SK-N-SH treated with all-trans-retinoic acid at 6 μM for 48 hours (cell line): ENCODE results near the gene ZFP64.

Experiments
- ARNTL ChIP-seq: fragments of 450-650 bp; formaldehyde crosslinking; IDR thresholded peaks from 2 replicates; pipeline ENCODE4 v1.5.0; 2020; ENCODE audit warnings: low read depth, mild to moderate bottlenecking, moderate library complexity, borderline replicate concordance
- BACH2 ChIP-seq: fragments of 250-450 bp; sonication (Bioruptor Pico); IDR thresholded peaks from 2 replicates; pipeline ENCODE4 v1.9.0; 2021; ENCODE audit warnings: mild to moderate bottlenecking, borderline replicate concordance
- CSDC2 ChIP-seq: fragments of 250-450 bp; sonication (Bioruptor Pico); IDR thresholded peaks from 2 replicates; pipeline ENCODE4 v1.5.0; 2020; ENCODE audit warnings: mild to moderate bottlenecking, moderate library complexity
- GLIS3 ChIP-seq: fragments of 250-450 bp; sonication (Bioruptor Pico); IDR thresholded peaks from 2 replicates; pipeline ENCODE4 v1.5.0; 2020; ENCODE audit warnings: mild to moderate bottlenecking, moderate library complexity
- PATZ1 ChIP-seq: fragments of 250-450 bp; sonication (Bioruptor Pico); IDR thresholded peaks from 2 replicates; pipeline ENCODE4 v1.8.0; 2020; ENCODE audit warnings: mild to moderate bottlenecking, moderate library complexity, borderline replicate concordance
- PPARA ChIP-seq: fragments of 250-450 bp; sonication (Bioruptor Pico); IDR thresholded peaks from 2 replicates; pipeline ENCODE4 v1.5.0; 2020; ENCODE audit warnings: mild to moderate bottlenecking, borderline replicate concordance
- RARB ChIP-seq: fragments of 250-450 bp; sonication (Bioruptor Pico); IDR thresholded peaks from 2 replicates; pipeline ENCODE4 v1.8.0; 2021; ENCODE audit warnings: mild to moderate bottlenecking, moderate library complexity
- TOX ChIP-seq: fragments of 250-450 bp; sonication (Bioruptor Pico); IDR thresholded peaks from 2 replicates; pipeline ENCODE4 v1.8.0; 2021; ENCODE audit warnings: mild to moderate bottlenecking, moderate library complexity, borderline replicate concordance
- TSHZ2 ChIP-seq: fragments of 250-450 bp; sonication (Bioruptor Pico); IDR thresholded peaks from 2 replicates; pipeline ENCODE4 v1.5.0; 2020; ENCODE audit warnings: mild to moderate bottlenecking, moderate library complexity
- ZFP3 ChIP-seq: fragments of 250-450 bp; sonication (Bioruptor Pico); IDR thresholded peaks from 2 replicates; pipeline ENCODE4 v1.5.0; 2020; ENCODE audit warnings: mild to moderate bottlenecking, moderate library complexity
- ZNF8 ChIP-seq: fragments of 450-650 bp; formaldehyde crosslinking; IDR thresholded peaks from 2 replicates; pipeline ENCODE4 v1.5.0; 2020; ENCODE audit warnings: mild to moderate bottlenecking, moderate library complexity

- TF ChIP-seq PPARA (no peak), BACH2 (CRISPR knock-in tag) (no peak), TSHZ2 (CRISPR knock-in tag) (no peak), PATZ1 (peak; percentile 71; the same call in 1 of the 2 replicates), CSDC2 (CRISPR knock-in tag) (no peak), RARB (CRISPR knock-in tag) (no peak), GLIS3 (CRISPR knock-in tag) (no peak), TOX (no peak), ARNTL (no peak), ZNF8 (CRISPR knock-in tag) (no peak), ZFP3 (CRISPR knock-in tag) (no peak)
Measured at GRCh38 chr20:52191132-52191915, at the start of gene ZFP64.
